Left lobe of liver (tissue), 2 donors: ENCODE results near the gene TERT. TPM values are rescaled to one million over a fixed set of nuclear protein-coding genes. Genes with fewer than 3 reads are reported as not detected.
"Not testable (repeated sequence)": the region's sequence is repeated elsewhere in the genome, so short reads cannot be mapped to it uniquely, and the experiment has no call there.

Experiments
- ATAC-seq: fragments of 200-7000 bp; cut with Tn5 transposase; one replicate; pipeline ENCODE4 v1.9.1; 2020; ENCODE audit warnings: mild to moderate bottlenecking, moderate library complexity
- DNase-seq: peaks from one replicate; pipeline ENCODE4 v3.0.0-alpha.2; 2020; ENCODE audit warnings: low spot score
- total RNA-seq: library from RNA; stranded (reverse); gene quantifications from one replicate; pipeline ENCODE4 v1.2.1, GENCODE V29; 2021
- donor health status: DM: no; HTN: no; CAD: no; lungs with moderate emphysema.
- donor health status: DM: no; HTN: yes; CAD: no.

Gene TERT
- total RNA-seq, 1 donor from 2014 or later = 0.10 TPM

DNA sequence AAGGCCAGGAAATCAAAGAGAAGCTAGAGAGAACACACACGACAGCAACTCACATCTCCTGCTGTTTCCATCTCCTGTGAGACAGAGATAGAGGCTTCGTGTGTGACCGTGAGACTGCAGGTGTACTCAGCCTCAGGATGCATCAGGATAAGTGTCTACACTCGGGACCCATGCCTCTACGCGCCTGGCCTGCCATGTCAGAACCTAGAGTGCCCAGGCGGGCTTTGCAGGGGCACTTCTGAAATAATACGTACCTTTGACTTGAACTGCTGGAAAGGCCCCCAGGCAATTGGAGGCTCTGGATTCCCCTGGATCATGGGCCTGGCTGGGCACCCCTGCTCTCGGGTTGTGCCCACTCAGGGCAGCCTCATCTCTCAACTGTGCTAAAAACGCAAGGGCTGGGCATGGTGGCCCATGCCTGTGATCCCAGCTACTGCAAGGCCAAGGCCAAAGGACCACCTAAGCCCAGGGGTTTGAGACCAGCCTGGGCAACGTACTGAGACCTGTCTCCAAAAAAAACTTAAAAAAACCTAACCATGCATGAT lies 37.1 kb upstream of the TERT start:
- DNase-seq (no peak), ATAC-seq (no peak)

GRCh38 chr5:1330847-1331831 lies 36.3 kb upstream of the TERT start:
- DNase-seq (no peak), ATAC-seq (peak; percentile 59)

DNA sequence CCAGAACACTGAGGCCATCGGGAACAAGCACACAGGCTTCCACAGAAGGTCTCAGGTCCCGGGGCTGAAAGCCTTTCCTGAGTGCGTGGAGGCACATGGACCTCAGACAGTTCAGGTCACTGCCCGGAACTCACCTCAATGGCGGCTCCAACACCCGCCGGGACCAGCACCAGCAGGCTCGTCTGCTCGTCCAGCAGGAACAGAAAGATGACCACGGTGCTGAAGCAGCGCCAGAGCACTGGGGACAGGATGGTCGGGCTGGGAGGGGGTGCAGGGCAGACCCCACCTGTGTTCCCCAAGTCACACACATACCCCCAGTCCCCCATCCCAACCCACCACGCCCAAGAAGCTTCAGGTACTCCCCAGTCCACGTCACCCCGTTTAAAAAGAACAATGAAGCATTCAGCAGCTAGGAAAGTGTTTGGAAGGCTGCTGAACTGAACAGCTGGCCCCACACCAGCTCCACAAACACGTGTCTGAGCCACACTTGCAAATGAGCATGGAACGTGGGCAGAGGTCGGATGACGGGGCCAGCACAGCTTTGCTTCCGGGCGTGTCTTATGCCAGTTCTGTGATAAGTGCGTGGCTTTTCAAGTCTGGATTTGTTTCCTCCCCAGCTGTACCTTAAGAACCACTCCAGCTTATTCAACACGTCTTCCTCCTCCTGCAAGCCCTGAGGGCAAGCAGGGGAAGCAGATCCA lies 35.4 kb upstream of the TERT start:
- DNase-seq (peak; percentile 84), ATAC-seq (peak; percentile 88)

GRCh38 chr5:1329111-1329579 lies 34.3 kb upstream of the TERT start:
- ATAC-seq (no peak), DNase-seq (peak; percentile 33)

DNA sequence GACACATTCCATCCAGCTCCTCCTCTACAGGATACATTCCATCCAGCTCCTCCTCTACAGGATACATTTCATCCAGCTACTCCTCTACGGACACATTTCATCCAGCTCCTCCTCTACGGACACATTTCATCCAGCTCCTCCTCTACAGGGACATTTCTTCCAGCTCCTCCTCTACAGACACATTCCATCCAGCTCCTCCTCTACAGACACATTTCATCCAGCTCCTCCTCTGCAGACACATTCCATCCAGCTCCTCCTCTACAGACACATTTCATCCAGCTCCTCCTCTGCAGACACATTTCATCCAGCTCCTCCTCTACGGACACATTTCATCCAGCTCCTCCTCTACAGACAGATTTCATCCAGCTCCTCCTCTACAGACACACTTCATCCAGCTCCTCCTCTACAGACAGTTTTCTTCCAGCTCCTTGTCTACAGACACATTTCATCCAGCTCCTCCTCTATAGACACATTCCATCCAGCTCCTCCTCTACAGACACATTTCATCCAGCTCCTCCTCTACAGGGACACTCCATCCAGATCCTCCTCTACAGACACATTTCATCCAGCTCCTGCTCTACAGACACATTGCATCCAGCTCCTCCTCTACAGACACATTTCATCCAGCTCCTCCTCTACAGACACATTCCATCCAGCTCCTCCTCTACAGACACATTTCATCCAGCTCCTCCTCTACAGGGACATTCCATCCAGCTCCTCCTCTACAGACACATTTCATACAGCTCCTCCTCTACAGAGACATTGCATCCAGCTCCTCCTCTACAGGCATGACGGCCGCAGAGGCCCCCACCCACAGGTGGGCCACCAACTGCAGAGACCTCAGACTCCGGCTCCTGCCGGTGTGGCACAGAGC lies 33.6 kb upstream of the TERT start:
- ATAC-seq = not testable (repeated sequence)
- DNase-seq = peak; percentile 33

DNA sequence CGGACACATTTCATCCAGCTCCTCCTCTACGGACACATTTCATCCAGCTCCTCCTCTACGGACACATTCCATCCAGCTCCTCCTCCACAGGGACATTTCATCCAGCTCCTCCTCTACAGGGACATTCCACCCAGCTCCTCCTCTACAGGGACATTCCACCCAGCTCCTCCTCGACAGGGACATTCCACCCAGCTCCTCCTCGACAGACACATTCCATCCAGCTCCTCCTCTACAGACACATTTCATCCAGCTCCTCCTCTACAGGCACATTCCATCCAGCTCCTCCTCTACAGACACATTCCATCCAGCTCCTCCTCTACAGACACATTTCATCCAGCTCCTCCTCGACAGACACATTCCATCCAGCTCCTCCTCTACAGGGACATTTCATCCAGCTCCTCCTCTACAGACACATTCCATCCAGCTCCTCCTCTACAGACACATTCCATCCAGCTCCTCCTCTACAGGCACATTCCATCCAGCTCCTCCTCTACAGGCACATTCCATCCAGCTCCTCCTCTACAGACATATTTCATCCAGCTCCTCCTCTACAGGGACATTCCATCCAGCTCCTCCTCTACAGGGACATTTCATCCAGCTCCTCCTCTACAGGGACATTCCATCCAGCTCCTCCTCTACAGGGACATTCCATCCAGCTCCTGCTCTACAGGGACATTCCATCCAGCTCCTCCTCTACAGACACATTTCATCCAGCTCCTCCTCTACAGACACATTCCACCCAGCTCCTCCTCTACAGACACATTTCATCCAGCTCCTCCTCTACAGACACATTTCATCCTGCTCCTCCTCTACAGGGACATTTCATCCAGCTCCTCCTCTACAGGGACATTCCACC lies 32.3 kb upstream of the TERT start:
- not testable (repeated sequence) for ATAC-seq
- peak; percentile 18 for DNase-seq

DNA sequence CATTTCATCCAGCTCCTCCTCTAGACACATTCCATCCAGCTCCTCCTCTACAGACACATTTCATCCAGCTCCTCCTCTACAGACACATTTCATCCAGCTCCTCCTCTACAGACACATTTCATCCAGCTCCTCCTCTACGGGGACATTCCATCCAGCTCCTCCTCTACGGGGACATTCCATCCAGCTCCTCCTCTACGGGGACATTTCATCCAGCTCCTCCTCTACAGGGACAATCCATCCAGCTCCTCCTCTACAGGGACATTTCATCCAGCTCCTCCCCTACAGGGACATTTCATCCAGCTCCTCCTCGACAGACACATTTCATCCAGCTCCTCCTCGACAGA lies 31.6 kb upstream of the TERT start:
- not testable (repeated sequence) for ATAC-seq, DNase-seq

- ATAC-seq (no peak), DNase-seq (peak; percentile 42)
Observed at GRCh38 chr5:1325870-1326531, 31.1 kb upstream of the TERT start.

GRCh38 chr5:1325191-1325741 lies 30.4 kb upstream of the TERT start:
- peak; percentile 12 for ATAC-seq
- peak; percentile 39 for DNase-seq

DNA sequence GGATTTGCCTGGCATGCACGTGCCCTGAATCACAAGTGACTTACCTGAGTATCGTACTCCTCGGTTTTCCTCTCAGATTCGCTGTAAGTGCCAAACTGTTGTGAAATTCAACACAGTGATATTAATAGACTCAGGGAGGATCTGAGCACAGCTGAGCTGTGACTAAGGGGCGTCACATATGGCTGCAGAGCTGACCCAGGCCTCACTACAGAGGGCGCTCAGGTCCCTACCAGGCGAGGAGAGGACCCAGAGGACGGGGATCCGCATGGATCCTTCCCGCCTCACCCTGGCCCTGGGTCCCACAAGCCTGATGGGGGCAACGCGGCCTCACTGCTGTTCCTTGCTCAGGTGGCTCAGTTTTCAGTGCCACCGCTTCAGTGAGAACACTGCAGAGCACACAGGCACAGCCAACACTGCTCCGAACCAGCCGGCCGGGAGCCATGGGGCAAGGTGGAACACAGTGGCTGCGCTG lies 29.9 kb upstream of the TERT start:
- ATAC-seq = peak; percentile 35
- DNase-seq = no peak

DNA sequence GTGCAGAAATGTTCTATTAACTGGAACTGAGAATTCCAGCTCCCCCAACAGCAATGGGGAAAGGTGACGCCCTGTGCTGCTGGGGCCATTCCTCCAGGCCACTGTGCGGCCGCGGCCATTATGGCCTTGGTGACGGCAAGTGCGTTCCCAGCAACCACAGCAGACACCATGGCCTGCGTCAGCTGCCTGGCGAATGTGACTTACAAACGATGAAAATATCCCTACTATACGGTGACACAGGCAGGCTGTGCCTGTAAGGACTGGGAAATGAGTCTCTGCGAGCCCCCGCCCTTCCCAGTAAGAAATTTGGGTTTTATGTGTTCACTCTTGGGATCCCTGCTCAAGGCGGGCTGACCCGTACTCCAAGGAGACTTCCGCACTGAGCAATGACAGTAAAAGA lies 29.4 kb upstream of the TERT start:
- ATAC-seq = no peak
- DNase-seq = peak; percentile 32

DNA sequence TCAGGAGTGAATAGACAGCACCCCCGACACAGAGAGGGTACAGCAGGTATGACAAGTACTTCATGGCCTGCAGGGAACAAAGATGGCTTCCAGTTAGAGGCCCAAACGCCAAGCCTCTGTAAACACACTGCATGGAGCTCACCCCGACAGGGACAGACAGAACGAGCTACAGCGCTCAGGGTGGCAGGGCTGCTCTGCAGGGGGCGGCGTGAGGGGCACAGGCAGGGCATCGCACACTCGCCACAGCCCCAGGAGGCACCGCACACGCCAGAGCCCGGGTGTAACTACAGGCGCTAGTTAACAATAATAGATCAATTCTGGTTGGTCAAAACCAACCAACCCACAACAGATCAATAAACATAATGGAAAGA lies 28.9 kb upstream of the TERT start:
- DNase-seq (no peak), ATAC-seq (no peak)

DNA sequence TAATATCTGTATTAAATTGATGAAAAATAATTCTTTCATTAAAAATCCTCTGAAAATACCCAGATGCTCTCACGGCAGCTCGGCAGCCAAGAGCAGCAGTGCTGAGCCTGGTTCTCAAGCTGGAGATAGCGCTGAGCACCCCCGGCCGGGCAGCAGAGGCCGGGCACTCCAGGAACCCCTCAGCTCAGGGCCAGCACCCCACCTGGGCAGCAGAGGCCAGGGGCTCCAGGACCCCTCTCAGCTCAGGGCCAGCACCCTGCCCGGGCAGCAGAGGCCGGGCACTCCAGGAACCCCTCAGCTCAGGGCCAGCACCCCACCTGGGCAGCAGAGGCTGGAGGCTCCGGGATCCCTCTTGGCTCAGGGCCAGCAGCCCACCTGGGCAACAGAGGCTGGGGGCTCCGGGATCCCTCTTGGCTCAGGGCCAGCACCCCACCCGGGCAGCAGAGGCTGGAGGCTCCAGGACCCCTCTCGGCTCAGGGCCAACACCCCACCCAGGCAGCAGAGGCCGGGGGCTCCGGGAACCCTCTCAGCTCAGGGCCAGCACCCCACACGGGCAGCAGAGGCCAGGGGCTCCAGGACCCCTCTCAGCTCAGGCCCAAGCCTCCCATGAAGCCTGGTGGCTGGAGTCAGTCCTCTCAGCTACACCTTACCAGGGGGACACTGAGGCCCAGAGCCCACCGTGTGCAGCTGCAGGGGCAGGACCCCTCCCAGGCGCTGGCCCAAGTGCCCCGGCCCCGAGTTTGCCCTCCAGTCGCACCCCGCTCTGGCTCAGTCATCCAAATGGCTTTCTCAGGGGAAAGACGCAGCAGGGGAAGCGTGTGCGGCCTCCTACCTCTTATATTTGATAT lies 28.3 kb upstream of the TERT start:
- DNase-seq = peak; percentile 40
- no peak for ATAC-seq

GRCh38 chr5:1322036-1322900 lies 27.4 kb upstream of the TERT start:
- peak; percentile 21 for ATAC-seq
- DNase-seq = peak; percentile 36

DNA sequence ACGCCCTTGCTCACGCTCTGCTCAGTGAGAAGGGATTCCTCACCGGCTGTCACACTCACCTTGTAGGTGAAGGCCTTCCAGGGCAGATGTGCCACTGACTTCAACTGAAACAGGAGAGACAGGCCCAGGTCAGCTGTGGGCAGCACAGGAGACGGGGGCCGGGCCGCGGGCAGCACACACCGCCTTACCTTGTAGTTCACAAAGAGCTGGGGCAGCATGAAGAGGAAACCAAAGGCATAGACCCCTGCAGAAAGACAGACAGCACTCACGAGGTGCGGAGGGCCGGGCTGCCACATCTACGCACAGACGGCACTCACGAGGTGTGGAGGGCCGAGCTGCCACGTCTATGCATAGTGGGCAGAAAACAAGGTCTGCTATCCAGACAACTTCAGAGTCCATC lies 26.7 kb upstream of the TERT start:
- DNase-seq (peak; percentile 23), ATAC-seq (no peak)

- no peak for ATAC-seq
- DNase-seq = peak; percentile 42
Observed at GRCh38 chr5:1320436-1321344, 25.8 kb upstream of the TERT start.
